Inflammatory macrophage treated with lipopolysaccharide for 1 hour (primary cell): ENCODE data around the gene SLC6A9.

Source experiments
- DNase-seq, 2 donors: peaks; one replicate each; pipeline ENCODE4 v3.0.0-alpha.2; 2020 to 2022

The SLC6A9 gene

DNA sequence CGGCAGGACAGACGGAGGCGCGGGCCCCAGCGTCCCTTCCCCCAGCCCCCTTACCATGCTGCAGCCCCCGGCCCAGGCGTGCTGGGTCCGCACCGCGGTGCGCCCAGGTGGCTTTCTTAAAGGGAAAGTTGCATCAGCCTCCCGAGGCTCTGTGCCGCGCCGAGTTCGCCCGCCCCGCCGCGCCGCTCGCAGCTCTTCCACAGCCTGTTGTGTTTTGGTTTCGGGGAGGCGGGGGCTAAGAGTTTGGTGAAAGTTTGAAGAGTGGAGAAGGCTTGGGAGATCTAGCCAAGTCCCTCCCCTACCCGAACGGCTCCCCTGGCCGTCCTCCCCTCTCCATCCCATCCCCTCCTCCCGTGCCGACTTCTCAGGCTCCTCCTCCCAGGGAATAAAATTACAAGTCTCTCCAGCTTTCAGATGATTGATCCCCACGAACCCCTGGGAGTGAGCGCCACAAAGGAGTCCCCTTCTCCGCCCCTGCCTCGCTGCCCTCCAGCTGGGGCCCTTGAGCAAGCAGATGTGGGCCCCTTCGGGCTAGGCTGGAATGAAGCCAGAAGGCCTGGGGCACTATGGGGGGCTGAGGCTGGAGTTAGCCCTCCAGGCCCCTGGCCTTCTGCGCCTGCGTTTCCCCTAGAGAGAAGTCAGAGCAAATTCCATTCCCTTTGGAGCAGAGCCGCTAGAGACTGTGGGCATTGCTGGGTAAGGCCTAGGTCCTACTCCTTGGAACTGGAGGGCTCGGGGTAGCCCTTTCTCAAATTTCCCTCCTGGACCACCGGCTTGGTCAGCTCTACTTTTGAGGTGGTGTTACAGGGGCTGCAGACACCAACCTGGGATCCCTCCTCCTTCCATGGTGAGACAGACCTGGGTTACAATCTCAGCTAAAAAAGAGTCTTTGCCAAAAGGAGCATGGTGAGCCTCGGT lies at the start of gene SLC6A9:
SLC6A9 (minus strand) TSS at position 211 of the 918 bp plus-strand sequence. CDS start 7,185 bp downstream, outside the sequence.
- no peak for DNase-seq

DNA sequence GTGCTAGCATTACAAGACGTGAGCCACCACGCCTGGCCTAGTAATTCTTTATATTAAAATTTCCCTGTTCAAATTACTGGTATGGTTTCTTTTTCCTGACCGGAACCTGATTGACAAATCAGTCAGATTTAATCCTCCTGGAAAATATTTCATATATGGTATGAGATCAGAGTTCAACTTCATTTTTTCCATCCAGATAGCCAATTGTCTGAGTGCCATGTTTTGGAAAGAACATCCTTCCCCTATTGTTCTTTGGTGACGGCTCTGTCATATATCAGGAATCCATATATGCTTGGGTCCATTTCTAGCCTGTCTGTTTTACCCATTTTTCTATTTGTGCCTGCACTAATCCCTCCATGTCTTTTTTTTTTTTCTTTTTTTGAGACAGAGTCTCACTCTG lies 48.3 kb upstream of the SLC6A9 start:
- DNase-seq, result no peak

DNA sequence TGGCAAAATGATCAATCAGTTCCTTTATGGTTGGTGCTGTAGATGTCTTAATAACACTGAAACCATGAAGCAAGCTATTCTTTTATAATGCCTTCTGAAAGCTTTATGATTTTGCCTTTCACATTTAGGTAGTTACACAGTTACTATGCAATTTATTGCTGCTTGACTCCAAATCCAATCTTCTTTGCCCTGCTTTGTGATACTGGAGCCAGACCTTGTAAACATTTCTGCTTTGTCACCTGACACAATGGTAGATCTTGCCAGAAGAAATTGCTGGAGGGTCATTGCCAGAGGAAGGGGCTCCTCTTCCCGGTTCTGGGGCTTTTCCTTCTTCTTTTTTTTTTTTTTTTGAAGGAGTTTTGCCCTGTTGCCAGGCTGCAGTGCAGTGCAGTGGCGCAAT lies 46.8 kb upstream of the SLC6A9 start:
- no peak for DNase-seq

DNA sequence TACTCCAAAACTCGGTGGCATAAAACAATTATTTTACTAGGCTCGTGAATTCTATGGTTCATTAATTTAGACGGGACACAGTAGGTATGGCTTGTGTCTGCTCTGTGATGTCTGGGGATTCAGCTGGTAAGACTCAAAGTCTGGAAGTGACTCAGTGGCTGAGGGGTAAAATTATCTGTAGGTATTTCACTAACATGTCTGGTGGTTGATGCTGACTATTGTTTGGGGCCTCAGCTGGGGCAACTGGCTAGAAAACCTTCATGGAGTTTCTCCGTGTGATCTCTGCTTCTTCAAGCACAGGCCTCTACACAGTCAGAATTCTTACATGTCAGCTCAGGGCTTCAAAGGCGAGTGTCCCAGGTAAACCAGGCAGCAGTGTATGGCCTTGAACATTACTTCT lies 46.2 kb upstream of the SLC6A9 start:
- no peak for DNase-seq

DNA sequence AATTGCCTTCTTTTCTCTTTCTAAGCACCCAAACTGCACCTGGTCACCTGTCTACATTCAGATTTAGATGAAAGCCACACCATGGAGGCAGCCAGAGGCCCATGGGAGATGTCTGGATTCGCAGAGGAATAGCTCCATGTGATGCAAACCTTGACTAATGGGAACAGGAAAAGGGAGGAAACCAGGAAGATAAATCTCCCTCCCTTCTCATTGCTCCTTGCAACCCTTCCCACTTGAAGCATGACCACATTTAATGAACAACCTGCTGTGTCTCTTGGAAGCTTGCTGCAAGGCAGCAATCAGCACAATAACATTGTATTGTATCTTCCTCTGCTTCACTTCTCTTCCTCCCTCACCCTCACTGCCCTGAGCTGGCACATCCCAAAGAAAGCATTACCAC lies 44.8 kb upstream of the SLC6A9 start:
- no peak for DNase-seq

DNA sequence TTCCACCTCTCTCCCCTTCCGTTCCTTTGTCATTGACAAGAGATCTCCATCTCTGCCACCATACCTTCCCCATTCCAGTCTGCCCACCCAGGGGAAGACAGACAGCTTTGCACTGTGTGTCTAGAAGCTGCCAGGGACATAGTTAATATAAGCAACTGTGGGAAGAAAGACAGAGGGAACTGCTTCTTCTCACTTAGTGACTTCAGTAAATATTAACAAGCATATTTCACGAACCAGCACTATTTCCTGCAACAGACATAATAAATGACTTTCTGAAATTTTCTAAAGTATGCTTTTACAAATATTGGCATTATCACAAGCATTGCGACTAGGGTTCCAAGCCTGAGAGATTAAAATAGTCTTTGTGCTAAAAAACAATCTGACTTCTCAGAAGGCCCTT lies 43.2 kb upstream of the SLC6A9 start:
- DNase-seq, result no peak

DNA sequence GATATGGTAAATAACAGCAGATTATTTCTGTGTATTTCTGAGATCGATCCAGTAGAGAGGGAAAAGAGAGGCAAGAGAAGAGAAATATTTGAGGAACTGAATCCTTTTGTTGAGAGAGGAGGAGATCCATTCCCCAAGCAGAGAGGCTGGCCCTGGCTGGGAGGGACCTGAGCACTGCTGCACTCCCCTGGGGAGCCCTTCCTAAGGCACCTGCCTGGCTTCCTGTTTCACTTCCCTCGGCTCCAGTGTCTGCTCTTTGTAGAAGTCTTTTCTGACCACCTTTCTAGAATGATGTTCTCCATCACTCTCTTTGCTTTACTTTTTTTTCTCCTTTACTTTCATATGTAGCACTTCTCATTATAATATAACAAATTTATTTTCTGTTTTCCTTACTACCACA lies 42.3 kb upstream of the SLC6A9 start:
- no peak for DNase-seq

DNA sequence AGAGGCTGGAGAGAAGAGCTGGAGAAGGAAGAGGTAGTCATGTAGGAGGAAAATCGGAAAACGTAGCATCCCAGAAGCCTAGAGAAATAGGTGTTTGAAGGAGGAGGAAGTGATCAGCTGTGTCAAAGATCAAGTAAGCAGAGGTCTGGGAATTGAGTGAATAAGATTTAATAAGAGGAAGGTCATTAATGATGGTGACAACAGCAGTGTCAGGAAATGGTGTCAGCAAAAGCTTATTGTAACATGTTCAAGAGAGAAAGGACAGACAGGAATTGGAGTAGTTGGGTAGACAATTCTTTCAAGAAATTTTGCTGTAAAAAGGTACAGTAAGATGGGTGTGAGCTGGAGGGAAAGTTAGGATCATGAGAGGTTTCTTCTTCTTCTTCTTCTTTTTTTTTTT lies 41.6 kb upstream of the SLC6A9 start:
- peak in 1 of 2 donors; percentile 25 for DNase-seq

DNA sequence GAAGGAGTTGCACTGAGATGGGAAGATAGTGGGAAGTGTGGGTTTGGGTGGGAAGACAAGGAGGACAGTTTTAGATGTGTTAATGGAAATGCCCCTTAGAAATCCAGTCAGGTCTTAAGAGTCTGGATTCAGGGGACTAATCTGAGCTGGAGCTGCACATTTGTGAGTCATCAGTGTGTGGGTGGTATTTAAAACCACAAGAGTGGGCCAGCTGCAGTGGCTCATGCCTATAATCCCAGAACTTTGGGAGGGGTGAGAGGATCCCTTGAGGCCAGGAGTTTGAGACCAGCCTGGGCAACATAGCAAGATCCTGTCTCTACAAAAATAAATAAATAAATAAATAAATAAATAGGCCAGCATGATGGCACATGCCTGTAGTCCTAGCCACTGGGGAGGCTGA lies 40.9 kb upstream of the SLC6A9 start:
- peak; percentile 76 to 87 for DNase-seq

DNA sequence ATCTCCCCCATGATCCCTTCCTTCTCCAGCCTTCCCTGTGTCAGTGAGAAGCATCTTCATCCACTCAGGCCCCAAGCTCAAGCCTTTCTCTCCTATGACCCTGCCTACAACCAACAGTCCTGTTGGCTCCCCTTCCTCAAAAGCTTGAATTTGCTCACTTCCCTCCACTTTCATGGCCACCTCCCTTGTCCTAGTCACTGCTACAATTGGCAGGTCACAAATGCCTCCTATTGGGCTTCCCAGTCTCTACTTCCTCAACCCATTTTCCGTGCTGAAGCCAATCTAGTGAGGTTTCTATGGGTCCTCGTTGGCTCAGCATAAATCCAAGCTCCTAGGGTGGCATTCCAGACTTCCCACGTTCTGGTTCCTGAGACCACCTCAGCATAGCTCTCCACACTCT lies 40.2 kb upstream of the SLC6A9 start:
- DNase-seq, result peak in 1 of 2 donors; percentile 30

DNA sequence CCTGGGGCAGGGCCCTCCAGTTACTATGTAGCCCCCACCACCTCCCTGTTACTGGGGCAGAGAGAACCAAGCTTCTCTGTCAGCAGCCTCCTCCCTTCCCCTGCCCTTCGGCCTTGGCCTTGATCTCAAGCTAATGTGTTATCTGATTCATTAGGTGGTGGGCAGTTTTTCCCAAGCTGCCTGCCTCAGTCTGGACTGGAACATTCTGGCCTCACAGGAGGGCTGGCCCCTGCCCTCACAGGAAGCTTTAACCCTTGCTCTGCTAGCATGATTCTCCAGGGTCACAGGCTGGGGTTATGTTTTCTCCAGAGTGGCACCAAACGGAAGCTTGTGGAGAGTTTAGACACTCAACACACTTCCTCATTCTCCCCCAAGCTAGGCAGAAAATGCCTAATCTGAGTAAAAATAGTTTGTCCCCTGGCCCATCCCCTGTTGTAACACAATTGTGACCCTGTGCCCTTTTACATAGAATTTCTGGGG lies 37.2 kb upstream of the SLC6A9 start:
- peak; percentile 58 to 65 for DNase-seq

DNA sequence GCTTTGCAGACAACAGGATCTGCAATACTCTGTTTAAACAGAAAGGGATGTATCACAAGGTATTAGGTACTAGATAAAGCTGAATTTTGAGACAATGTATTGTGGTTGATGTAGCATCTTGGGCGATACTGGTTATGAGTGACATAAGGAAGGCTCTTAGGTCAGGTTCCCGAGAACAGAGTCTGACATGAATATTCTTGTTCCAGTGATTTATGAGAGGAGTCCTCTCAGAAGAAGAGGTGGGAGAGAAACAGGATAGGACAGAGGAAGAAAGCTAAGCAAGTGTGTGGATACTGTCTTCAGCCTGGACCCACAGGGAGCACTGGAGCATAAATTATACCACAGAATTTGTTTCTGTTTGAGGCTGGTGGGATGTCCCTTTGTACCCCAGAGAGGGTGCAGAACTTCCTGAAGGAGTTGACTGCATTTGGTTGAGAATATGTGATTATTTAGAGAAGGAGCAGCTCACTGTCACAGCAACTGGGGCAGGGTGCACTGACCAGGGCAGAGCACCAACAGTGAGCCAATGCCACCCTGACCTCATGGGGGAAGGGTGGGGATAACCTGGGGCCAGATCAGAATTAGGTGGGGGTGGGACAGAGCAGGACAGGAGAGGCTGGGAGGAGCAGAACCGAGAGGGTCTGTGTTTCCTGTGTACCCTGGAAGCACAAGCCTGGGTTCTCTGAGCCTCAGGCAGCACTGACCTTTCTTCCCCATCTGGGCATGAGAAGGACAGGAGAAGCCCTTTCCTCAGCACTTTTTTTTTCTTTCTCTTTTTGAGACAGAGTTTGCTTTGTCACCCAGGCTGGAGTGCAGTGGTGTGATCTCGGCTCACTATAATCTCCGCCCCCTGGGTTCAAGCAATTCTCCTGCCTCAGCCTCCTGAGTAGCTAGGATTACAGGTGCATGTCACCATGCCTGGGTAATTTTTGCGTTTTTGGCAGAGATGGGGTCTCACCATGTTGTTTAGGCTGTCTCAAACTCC lies 36.3 kb upstream of the SLC6A9 start:
- peak in 1 of 2 donors; percentile 43 for DNase-seq

DNA sequence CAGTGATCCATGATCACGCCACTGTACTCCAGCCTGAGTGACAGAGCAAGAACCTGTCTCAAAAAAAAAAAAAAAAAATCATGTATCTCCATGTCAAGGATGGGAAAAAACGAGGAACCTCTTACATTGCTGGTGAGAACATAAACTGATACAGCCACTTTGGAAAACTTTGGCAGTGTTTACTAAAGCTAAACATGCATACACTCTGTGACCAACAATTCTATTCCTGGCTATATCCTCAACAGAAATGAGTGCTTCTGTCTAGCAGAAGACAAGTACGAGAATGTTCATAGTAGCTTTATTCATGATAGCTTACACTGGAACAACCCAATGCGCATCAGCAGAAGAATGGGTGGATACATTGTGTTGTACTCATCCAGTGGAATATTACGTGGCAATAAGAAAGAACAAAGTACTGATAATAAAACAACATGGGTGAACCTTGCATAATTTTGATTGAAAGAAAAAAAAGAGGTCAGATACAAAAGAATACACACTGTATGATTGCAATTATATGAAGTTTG lies 31.5 kb upstream of the SLC6A9 start:
- no peak for DNase-seq

DNA sequence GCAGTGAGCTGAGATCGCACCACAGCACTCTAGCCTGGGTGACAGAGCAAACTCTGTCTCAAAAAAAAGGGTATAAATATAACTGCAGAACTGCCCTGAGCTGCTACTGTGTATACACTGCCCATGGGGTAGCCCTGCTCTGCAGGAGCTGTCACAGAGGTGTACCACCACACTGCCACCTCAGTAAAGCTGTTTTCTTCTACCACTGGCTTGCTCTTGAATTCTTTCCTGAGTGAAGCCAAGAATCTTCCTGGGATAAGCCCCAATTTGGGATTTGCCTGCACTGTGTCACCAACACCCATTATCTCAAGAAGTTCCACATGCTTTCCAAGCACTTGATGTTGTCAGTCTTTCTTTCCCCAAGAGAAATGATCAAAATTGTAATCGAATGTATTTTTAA lies 30.6 kb upstream of the SLC6A9 start:
- DNase-seq, result no peak

DNA sequence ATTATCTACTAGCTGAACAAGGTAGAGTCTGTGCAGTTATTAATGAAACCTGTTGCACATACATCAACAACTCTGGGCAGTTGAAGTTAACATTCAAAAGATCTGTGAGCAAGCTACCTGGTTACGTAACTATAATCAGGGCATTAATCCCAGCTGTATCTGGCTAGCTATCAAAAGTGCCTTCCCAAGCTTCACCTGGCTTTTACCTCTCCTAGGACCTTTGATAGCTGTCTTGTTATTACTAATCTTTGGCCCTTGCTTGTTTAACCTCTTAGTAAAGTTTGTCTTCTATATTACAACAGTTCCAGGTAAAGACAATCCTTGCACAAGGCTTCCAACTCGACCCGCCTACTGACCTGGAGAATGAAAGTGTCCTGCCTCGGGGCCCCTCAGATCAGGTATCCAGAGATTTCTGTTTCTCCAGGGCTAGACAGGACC lies 29.6 kb upstream of the SLC6A9 start:
- DNase-seq, result no peak

DNA sequence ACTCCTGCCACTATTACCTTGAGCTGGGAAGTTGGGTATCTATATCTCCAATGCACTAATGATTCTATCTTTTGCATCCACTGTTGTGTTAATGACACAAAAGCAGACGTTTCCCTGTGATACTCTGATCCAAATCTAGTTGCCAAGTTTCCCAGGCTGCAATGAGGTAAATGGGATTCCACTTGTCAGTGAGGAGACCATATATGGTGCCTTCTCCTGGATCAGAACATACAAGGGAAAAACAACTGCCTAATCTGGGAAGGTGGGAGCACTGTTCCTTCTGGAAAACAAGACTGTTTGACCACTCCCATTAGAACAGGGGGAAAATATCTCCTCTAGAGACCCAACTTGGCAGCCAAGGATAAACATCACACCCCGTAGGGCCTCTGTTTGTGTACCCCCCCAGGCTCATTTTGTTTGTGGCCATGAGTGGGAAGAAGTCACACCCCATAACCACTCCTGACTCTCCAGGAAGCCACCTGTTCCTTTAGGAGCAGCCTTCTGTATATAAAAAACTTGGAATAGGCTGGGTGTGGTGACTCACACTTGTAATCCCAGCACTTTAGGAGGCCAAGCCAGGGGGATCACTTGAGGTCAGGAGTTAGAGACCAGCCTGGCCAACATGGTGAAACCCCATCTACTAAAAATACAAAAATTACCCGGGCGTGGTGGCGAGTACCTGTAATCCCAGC lies 28.5 kb upstream of the SLC6A9 start:
- no peak for DNase-seq

DNA sequence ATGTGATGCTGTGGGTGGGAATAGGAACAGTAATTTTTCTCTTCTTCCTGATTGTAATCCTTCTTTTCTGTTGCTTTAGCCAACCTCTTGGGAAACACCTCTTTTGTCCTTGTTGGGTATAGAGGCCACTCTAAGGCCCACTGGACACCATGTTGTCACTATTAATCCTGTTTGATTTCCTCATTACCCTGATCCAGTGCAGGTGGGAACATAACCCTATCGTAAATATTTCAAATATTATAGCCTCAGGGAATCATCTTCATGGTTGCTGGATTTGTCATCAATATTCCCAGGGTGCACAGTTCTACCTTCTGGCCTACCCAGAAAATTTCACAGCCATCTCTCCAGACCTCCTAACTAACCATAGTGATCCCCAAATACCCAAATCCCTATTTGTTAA lies 27.9 kb upstream of the SLC6A9 start:
- DNase-seq, result no peak

DNA sequence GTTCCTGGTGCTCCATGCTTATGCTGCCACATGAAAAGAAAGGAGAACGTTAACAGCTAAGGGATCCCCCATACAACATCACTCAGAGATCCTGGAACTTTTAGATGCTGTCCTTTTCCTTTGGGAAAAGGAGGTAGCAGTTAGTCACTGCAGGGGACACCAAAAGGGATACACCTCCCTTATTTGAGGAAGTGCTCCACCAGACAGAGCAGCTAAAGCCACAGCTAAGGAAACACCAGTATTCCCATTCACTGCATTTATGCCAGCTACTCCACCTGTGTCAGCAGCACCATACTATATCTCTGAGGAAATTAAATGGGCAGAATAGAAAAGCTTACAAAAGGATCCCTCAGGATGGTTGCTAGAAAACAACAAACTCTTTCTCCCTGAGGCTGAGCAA lies 26.0 kb upstream of the SLC6A9 start:
- no peak for DNase-seq

DNA sequence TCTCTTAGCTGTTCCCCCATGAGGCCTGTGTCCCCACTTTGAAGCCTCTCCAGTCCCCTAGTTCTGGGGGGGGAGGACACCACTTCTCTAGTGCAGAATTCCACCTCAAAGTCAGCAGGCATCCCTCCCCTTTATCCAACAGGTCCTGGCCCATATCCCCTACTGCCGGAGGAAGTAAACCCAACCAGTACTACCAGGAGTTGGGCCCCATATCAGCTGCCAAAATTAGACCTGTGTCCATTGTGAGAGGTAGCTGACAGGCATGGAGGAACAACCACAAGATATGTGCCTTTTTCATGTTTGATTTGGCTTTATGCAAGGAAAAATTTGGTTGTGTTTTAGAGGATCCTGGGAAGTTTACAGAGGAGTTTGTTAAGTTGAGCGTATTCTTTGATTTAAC lies 22.1 kb upstream of the SLC6A9 start:
- no peak for DNase-seq

DNA sequence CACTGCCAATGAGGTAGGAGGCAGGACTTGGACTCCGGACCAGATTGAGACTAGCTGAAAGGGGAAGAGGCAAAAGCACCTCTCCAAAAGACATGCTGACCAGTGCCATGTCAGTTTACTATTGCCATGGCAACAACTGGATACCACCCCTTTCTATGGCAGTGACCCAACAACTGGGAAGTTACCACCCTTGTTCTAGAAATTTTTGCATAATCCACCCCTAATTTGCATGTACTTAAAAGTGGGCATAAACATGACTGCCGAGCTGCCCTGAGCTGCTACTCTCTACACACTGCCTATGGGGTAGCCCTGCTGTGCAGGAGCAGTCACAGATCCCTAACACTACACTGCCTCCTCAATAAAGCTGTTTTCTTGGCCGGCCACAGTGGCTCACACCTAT lies 19.0 kb upstream of the SLC6A9 start:
- DNase-seq, result no peak

DNA sequence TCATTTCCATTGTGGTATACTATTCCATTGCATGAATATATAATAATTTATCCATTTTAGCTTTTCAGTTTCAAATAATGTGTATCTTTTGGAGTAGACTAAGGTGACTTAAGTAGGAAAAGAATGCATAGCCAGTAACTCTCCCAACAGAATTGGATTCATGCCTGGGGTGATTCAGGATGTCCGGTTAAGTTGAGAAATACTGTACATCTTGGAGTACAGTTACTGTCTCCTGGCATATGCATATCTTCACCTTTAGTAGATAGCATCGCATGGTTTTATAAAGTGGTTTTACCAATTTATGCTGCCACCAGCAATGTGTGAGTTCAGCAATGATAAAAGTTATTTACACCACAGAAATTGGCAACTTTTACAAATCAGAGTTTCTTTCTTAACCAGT lies 18.6 kb upstream of the SLC6A9 start:
- no peak for DNase-seq

DNA sequence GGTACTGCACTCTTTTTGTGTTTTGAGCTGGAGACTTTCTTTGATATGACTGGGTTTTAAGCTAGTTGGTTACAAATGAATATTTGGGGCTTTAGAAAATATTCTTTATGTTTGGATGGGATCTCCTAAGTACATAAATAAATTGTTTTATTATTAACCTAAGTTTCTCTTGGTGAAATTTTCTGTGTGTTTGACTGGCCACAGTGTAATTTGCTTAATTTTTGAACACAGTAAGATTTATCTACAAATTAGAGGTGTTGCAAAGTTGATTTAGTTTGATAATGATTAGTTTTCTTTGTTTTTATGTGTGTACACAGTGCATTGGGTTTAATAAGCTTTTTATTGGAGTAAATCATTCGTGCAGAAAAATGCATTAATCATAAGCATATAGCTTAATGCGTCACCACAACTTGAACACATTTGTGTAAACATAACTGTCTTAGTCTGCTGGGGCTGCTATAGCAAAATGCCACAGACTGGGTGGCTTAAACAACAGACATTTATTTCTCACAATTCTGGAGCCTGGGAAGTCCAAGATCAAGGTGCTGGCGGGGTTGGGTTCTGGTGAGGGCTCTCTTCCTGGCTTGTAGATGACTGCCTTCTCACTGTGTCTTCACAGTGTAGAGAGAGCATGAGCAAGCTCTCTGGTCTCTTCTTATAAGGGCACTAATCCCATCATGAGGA lies 17.4 kb upstream of the SLC6A9 start:
- DNase-seq, result no peak
